Endometrial microvascular endothelial cells (primary cell): ENCODE data around the gene TTYH3. TPM values are rescaled to one million over a fixed set of nuclear protein-coding genes. Genes with fewer than 3 reads are reported as not detected.

Experiments
- in situ Hi-C: cut with HindIII; loops from 2 replicates; pipeline ENCODE4 v1.10.0; 2017; ENCODE audit warnings: low sequenced_read_pairs, low pct_unique_long_range_greater_than_20kb; ENCODE audit errors: inconsistent ontology term
- total RNA-seq: library from RNA; depleted of rRNA; stranded (reverse); fragments of >200 nt; gene quantifications from one replicate; pipeline ENCODE4 v1.2.3, GENCODE V29; 2015; ENCODE audit errors: inconsistent ontology term

Gene TTYH3
- total RNA-seq, 1 donor from 2014 or later, result 98.6 TPM

DNA sequence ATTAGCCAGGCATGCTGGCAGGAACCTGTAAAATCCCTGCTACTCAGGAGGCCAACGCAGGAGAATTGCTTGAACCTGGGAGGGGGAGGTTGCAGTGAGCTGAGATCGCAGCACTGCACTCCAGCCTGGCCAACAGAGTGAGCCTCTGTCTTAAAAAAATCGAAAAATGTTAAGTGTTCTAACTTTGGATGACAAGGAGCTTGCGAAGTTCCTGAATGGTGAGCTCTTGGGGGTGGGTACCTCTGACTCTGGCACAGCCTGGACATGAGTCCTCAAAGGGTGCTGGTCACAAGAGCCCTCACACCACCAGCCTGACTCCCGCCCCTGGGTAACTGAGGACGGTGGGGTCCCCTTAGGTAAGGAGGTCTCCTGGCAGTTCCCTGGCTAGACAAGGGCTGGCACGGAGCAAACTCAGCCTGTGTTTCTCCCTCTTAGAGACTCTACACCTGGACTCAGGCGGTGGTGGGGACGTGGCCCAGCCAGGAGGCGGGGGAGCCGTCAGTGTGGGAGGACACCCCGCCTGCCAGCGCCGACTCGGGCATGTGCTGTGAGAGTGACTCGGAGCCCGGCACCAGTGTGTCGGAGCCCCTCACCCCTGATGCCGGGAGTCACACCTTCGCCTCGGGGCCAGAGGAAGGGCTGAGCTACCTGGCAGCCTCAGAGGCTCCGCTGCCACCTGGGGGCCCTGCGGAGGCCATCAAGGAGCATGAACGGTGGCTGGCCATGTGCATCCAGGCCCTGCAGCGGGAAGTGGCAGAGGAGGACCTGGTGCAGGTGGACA lies 80.3 kb downstream of the TTYH3 start:
- in situ Hi-C loops, result no loop called here

GRCh38 chr7:2713370-2713769 lies 81.6 kb downstream of the TTYH3 start:
- in situ Hi-C loops, result no loop called here

DNA sequence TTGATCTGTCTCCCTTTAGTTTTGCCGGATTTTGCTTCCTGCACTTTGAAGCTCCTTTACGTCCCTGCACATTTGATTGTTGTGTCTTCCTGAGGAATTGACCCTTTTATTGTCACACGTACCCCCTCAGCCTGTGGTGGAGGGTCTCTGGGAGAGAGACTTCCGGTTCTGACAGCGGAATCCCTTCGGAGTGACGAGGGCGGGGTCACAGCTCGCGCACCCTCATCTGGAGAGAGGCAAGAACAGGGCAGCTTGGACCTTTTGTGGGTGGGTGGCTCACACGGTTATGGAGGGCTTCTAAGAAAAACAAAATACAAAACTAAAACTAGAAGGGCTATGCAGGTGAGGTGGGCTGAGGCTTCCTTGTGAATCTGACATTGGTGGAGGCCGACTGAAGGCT lies 82.2 kb downstream of the TTYH3 start:
- in situ Hi-C loops, result no loop called here

Other genes with a start within 250 kb of the TTYH3 start
- gene CHST12, start 228.4 kb upstream of the TTYH3 start, total RNA-seq, result 11.9 TPM
- not detected for gene GRIFIN, start 155.6 kb upstream of the TTYH3 start, total RNA-seq
- 2.5 TPM for gene LFNG, start 112.2 kb upstream of the TTYH3 start, total RNA-seq
- gene BRAT1, start 76.5 kb upstream of the TTYH3 start, total RNA-seq, result 48.5 TPM
- 17.4 TPM for gene IQCE, start 73.0 kb upstream of the TTYH3 start, total RNA-seq
- not detected for gene AMZ1, start 56.2 kb downstream of the TTYH3 start, total RNA-seq
- gene GNA12, start 212.3 kb downstream of the TTYH3 start, total RNA-seq, result 66.5 TPM